ENCODE measurements around the gene SLC25A5.
"Not testable (repeated sequence)": the region's sequence is repeated elsewhere in the genome, so short reads cannot be mapped to it uniquely, and the experiment has no call there.

SLC25A5 gene

DNA sequence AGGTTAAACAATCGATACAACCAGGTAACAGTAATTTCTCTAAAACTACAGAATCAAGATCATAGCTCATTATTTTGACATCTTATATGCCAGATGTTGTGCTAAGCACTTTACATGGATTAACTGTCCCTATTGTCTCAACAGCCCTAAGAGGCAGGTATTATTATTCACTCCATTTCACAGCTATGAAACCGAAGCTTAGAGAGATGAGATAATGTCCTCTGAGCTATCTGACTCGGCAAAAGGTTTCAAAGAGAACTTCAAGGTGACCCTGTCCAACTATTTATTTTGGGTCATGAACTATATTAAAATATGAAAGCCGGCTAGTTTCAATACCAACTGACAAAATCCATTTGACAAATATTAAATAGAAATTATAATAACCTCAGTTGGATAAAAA, 10.3 kb downstream of the SLC25A5 start:
- DNase-seq: no peak

DNA sequence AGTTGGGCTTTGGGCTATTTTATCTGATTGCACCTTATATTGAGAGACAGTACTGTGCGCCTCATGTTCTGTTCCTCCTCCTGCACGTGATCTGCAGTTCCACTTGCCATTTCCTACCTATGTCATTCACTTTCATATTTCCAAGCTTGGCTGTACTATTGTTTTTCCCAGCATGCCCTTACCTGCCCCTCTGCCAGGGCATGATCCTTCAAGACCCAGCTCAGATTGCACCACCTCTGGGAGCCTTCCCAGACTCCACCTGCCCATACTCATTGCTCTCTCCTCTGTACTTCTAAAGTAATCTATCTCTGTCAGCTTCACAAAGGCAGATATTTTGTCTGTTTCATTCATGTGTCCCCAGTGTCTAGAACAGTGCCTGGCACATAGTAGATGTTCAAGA, 11.6 kb downstream of the SLC25A5 start:
- no peak for DNase-seq

DNA sequence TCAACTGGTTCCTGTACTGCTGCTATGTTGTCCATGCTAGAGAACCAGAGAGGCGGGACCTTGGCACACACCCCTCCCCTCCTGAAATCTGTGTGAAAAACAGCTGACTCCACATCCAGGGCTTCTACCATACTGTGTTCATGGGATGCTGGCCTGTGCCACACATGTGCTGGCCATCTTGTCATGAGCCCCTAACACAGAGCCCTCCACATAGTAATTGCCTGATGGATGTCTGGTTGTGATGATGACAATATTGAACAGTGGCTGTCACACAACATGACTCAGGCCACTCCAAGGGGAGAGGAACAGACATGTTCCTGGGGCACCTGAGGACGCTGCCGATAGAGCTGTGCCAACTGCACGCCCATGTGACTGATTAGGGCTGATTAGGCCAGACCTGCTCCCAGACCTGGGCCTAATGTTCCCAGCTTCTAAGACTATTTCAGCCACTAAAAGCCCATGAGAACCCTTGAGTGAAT, 13.1 kb downstream of the SLC25A5 start:
- no peak for DNase-seq

DNA sequence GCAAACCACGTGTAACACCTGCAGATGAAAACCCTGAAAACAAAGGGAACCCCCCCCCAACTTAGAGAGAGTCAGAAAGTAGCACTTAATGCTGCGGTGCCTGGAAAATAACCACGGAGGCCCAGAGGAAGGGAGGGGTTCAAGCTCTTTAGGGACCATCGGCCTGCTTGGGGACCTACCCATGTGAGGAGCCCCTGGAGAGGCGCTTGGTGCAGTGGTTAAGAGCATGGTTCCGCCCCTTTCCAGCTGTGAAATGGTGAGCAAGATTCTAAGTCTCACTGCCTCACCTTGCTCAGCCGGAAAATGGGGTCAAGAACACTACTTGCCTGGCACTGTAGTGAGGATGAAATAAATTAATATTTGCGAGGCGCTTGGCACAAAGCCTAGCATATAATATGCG, 13.8 kb downstream of the SLC25A5 start:
- DNase-seq: no peak

DNA sequence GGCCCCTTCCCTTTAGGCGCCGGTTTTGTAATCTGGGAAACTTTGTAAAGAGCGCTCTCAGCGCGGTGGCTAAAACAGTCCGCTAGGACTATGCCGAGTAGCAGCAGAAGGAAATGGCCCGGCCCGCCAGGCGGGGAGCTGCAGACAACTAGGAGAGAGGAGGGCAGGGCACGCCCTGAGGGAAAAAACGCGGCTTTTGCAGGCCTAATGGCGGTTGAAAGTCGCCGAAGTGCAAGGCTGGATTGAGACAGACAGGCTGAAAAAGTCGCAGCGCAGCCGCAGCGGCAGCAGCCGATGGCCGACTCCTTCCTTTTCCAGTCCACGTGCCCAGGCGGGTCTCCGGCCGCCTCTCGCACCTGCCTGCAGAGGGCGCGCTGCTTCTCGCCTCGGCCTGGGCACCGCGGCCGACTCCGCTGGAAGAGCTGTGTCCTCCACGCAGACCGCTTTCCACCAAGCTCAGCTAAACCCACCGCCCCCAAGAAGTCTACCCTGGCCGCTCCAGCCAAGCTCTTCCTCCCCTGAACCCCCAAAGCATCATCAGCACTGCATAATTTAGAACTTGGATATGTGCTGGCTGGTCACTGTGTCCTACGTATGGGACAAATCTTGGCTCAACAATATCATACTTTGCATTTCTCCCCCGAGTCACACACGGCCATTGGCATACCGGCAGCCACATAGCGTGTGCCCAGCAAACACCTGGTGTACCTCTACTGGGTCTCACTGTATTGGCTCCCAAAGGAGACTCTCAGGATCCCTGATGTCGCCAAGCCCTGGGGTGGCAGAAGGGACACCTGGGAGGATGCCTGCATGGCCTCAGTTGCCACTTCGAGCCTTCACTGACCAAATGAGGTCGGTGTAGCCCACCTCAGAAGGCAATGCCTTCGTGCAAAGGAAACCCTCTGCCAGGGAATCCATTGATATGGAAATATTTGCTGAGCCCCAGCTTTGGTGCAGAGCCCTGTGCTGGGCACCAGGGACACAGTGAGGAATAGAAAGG, 14.5 kb downstream of the SLC25A5 start:
- peak; percentile 47 for DNase-seq

DNA sequence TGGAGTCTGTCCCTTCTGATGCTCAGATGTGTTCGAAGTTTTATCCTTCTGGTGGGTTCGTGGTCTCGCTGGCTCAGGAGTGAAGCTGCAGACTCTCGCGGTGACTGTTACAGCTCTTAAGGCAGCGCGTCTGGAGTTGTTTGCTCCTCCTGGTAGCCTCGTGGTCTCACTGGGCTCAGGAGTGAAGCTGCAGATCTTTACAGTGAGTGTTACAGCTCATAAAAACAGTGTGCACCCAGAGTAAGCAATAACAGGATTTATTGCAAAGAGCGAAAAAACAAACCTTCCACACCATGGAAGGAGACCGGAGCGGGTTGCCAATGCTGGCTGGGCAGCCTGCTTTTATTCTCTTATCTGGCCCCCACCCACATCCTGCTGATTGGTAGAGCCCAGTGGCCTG, 18.5 kb downstream of the SLC25A5 start:
- no peak for DNase-seq

DNA sequence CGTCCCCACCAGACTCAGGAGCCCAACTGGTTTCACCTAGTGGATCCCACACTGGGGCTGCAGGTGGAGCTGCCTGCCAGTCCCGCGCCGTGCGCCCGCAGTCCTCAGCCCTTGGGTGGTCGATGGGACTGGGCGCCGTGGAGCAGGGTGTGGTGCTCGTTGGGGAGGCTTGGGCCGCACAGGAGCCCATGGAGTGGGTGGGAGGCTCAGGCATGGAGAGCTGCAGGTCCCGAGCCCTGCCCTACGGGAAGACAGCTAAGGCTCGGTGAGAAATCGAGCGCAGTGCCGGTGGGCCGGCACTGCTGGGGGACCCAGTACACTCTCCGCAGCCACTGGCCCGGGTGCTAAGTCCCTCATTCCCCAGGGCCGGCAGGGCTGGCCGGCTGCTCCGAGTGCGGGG, 19.5 kb downstream of the SLC25A5 start:
- DNase-seq: not testable (repeated sequence)

DNA sequence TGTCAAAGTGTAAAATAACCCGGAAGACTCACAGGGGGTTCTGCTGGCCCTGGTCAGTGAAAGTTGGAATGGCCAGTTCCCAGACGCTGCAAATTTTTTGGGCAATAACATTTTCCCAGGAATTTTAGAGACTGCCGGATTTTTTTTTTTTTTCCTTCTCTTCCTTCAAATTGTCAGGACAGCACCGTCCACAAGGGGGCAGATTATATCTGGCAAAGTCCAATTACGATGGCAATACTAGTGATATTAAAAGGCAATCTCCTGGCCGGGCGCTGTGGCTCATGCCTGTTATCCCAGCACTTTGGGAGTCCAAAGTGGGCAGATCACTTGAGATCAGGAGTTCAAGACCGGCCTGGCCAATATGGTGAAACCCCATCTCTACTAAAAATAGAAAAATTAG, 20.5 kb downstream of the SLC25A5 start:
- peak; percentile 31 for DNase-seq

DNA sequence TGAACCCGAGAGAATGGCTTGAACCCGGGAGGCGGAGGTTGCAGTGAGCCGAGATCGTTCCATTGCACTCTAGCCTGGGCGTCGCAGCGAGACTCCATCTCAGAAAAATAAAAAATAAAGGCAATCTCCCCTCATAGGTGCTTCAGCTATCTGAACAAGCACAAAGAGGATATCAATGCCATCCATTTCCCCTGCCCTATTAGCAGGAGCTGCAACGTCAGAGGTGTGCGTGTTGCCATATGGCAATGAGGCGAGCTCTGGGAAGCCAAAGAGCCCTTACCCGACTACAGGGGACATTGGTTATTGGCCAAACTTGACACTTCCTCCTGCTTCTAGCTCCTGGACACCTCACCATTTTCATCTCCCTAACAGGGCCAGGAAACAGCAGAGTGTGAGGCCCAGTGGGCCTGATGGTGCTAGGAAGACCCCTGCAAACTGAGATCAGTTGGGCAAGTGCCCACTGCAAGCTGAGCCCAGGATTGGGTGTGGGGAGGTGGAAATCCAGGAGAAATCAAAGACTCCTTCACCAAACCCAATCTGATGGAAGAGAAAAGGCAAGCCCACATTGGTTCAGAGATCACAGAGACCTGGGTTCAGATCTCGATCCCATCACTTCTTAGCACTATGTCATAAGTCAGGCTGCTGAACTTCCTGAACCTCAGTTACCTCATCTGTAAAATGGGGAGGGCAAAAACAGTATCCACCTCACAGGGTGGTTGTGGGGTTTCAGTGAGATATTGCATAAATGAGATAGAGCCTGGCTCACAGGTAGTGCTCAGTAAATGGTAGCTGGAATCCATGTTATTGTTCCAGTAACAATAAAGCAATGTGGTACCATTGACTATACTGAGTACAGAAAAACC, 21.2 kb downstream of the SLC25A5 start:
- no peak for DNase-seq

DNA sequence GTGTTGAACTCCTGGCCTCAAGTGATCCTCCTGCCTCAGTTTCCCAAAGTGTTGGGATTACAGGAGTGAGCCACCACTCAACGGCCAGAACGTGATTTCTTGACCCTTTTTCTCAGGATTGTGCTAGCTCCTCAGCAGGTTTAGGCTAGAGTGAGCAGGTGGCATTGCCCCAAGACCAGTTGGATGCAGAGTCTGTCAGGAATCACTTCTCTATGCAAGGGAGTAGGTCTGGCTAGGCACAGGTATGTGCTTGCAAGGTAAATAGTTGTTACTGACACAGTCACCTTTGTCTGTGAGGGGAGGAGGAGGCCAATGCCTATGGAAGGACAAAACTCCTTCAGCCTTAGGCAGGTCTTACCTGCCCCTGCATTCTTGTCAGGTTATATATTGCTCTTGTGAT, 24.2 kb downstream of the SLC25A5 start:
- no peak for DNase-seq

DNA sequence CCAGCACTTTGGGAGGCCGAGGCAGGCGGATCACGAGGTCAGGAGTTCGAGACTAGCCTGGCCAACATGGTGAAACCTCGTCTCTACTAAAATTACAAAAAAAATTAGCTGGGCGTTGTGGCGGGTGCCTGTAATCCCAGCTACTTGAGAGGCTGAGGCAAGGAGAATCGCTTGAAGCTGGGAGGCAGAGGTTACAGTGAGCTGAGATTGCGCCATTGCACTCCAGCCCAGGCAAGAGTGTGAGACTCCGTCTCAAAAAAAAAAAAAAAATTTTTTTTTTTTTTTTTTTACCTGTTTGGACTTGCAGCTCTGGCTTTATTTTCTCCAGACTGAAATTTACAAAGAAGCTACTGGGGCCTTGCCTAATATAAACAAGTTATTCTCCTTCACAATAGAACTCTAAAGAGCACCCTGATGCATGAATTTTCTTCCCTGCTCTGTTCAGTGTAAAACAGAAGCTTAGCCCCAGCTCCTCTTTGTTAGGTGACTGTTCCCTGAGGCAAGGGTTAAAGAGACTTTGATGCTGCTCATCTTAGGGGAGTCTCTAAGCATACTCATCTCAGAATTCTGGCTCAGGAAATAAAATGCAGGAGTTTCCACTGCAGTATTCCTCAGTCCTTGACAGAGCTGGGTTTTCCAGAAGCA, 25.7 kb downstream of the SLC25A5 start:
- not testable (repeated sequence) for DNase-seq

DNA sequence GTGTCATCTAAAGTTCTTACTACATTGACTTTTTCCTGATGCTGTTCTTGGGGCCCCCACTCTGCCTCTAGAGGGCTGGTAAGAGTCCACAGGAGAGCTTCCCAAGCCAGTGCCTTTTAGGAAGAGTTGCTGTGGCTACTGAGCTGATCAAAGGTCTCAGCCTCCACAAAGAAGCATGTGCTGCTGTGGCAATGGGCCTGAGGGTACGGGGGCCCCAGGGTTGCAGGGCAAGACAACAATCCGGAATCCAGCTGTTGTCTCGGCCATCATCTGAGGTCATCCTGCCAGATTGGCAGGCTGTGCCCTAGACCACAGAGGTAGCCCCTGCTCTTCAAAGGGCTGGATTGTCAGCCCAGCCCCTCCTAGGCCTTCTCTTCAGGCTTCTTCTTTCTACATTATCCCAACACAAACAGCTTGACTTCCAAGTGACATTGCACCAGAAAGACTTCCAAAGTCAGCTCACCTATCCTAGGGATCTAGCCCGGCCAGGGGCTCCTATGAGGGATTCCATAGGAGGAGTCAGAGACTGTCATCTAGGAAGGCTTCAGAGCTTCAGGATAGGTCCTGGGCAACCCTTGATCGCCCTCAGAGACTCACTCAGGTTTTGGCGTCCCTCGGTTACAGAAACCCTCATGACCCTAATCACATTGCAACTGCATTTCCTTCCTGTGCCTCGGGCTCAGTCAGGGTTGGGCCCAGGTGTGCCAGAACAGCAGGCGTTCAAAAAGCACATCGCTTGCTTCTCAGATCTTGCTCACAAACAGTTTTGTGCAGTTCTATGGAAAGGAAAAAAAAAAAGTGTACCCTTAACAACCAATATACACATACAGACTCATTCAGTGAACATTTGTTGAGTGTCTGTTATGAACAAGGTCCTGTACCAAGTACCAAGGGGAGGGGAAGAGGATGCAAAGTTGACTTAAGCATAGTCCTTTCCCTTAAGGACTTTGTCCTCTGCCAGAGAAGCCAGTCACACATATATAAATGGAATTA, 27.8 kb downstream of the SLC25A5 start:
- DNase-seq: no peak

DNA sequence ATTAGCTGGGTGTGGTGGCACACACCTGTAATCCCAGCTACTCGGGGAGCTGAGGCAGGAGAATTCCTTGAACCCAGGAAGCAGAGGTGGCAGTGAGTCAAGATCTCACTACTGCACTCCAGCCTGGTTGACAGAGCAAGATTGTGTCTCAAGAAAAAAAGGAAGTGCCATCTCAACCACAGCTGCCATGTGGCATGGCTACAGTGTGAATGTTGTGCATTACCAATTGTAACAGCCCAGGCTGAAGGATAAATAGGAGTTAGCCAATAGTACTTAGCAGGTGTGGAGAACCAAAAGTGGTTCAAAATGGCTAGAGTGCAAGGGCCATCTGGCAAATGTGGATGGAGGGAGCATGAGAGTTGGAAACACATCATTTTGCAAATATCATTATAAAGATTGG, 28.9 kb downstream of the SLC25A5 start:
- no peak for DNase-seq

DNA sequence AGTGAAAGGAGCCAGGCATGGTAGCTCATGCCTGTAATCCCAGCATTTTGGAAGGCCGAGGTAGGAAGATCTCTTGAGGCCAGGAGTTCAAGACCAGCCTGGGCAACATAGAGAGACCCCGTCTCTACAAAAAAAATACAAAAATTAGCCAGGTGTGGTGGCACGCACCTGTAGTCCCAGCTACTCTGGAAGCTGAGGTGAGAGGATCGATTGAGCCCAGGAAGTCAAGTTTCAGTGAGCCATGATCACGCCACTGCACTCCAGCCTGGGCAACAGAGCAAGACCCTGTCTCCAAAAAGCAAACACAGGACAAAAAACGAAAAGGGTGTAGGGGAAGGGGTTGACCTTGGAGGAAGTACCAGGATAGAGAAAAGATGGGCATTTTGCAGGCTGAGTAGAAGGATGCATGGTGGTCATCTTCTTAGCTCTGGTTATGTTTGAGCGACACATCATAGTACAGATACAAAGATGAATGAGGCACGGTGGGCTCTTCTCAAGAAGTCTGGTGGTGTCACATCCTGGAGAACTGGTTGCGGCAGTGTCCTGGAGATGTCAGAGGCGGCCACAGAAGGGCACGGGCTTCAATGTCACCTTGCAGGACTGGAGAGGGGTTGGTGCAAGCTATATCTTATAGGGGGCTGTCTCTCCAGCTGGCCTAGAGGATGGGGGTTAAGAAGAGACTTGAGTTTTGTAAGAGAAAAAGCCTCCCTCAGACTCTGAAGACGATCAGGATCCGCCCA, 32.0 kb downstream of the SLC25A5 start:
- no peak for DNase-seq

DNA sequence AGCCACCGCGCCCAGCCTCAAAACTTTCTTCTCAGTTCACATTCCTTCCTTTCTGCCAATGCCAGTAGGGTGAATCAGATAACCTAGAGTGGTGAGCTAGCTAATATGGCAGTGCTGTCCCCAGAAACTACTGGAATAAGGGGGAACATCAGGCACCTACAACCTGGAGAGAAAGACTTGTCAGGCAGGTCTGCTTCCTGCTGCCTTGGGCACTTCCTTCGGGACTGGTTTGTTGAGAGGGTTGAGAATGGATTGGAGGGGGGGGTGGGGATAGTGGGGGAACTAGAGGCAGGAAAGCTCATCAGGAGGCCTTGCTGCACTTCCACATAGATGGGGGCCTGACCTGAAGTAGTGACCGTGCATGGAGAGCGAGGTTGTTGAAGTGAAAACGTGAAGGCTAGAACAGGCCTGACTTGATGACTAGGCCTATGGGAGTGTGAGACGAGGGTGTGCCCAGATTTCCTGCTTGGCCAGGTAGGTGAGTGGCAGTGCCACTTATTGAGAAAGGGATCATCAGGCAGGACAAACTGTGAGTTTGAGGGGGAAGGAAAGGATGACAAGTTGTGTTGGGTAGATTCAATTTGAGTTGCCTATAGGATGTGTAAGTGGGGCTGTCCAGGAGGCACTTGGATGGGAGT, 33.4 kb downstream of the SLC25A5 start:
- DNase-seq: no peak

DNA sequence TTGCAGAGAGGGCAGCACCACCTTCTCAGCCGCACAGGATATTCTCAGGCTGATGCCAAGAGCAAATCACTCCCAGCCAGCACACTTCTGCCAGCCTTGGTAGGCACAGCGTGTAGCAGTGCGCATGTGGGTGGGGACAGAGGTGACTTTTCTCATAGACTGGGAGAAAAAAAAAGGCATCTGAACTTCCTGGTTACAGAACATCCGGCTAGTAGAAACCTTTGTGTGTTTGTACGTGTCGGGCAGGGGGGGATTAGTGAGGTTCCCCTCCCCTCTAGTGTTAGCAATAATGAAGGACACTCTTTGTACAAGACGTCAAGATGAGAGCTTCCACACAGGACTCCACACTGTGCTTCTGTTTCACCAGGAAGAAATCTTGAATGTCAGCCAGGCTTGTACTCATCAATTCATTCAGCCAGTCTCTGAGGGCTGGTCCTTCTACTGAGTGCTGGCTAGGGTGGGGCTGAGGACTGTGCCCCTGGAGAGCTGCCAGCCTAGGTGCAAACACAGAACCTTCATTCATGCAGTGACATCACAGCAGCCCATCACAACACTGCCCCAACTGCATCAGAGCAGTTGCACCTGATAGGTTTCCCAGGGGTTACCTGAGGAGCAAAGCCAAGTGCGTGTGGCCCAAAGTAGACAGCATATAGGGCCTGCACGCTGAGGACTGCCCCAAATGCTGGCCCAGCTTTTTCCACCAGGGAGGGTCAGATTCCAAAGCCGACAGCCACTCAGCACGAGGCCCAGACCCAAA, 34.7 kb downstream of the SLC25A5 start:
- DNase-seq: peak; percentile 5

DNA sequence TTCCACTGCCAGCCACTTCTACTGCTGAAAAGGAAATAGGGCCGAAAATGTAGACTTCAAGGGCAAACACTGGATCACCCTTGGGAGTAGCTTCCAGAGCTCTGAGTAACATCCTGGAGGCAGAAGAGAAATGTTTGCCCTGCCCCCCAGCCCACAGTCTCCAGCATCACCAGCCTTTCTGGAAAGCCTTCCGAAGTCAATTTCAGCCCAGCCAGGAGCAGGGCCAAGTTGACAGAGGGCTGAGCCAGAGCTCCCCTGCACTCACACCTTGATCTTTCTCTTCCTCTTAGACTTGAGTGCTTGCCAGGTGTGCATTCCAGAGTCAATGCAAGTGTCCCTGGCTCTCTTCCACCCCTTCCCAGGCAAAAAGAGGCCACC, 35.2 kb downstream of the SLC25A5 start:
- DNase-seq: no peak

DNA sequence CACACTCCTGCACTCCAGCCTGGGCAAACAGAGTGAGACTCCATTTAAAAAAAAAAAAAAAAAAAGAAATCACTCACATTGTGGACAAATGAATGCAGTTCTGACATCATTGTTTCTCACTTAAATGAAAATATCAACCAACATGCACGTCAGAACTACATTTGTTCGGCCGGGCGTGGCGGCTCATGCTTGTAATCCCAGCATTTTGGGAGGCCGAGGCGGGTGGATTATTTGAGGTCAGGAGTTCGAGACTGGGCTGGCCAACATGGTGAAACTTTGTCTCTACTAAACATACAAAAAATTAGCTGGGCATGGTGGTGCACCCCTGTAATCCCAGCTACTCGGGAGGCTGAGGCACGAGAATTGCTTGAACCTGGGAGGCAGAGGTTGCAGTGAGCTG, 36.9 kb downstream of the SLC25A5 start:
- not testable (repeated sequence) for DNase-seq

DNA sequence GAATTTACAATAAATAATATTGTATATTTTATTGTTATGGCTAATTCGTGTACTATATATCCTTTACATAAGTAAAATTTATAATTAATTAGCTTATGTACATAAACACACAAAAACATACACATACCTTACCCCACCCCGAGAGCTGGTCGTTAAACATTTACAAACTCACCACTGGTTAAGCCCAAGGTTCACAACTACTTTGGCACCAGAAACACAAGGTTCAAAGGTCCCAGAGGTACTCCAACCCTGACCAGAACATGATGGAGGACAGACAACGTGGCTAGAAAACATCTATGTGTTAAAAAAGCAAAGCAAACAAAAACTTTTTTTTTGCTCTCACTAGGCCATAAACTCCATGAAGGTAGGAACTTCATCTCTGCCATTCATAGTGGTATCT, 37.7 kb downstream of the SLC25A5 start:
- DNase-seq: no peak

DNA sequence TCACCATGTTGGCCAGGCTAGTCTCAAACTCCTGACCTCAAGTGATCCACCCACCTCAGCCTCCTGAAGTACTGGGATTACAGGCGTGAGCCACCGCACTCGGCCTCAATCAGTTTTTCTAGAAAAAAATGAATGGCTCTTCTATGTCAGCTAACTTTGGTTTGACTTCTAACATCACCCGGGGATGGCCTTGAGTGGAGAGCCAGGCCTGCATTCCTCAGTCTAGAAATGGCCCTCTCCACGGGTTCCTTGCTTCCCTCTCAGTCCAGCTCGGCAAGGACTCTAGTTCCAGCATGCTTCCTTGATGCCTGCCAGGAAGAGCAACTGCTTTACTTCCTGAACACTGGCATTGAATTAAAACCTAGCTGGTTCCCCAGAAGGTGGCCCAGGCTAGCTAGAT, 39.0 kb downstream of the SLC25A5 start:
- DNase-seq: no peak
